OCI-LY1 (cell line): ENCODE measurements around the gene RNF224.

ENCODE experiments used
- H2AFZ ChIP-seq: fragments of 200-600 bp; sonication (generic), shearing (Covaris generic); 2 replicates; pipeline ENCODE4 v1.6.0; 2014; ENCODE audit warnings: antibody characterized with exemption, mild to moderate bottlenecking, low read length
- H3F3A ChIP-seq: fragments of 200-600 bp; sonication (generic), shearing (Covaris generic); 2 replicates; pipeline ENCODE4 v1.6.0; 2014; ENCODE audit warnings: mild to moderate bottlenecking, antibody characterized with exemption, low read length, moderate library complexity; ENCODE audit not compliant: insufficient read depth
- H3K27ac ChIP-seq: fragments of 200-600 bp; sonication (generic); 2 replicates; pipeline ENCODE4 v1.5.1; 2014; ENCODE audit warnings: low read length, mixed run types, mild to moderate bottlenecking, low read depth; ENCODE audit not compliant: poor library complexity, severe bottlenecking
- H3K27me3 ChIP-seq: fragments of 200-600 bp; sonication (generic); 2 replicates; pipeline ENCODE4 v1.6.0; 2014; ENCODE audit warnings: antibody characterized with exemption, mild to moderate bottlenecking, low read length, moderate library complexity; ENCODE audit not compliant: insufficient read depth
- H3K36me3 ChIP-seq: fragments of 200-600 bp; sonication (generic); 2 replicates; pipeline ENCODE4 v1.6.1; 2014; ENCODE audit warnings: mild to moderate bottlenecking, antibody characterized with exemption, low read length, moderate library complexity, mixed read lengths; ENCODE audit not compliant: insufficient read depth
- H3K4me1 ChIP-seq: fragments of 200-600 bp; sonication (generic); 2 replicates; pipeline ENCODE4 v1.5.1; 2014; ENCODE audit warnings: mild to moderate bottlenecking, low read length, moderate library complexity; ENCODE audit not compliant: insufficient read depth, severe bottlenecking
- H3K4me2 ChIP-seq: fragments of 200-600 bp; sonication (generic), shearing (Covaris generic); 2 replicates; pipeline ENCODE4 v1.6.1; 2014; ENCODE audit warnings: low read length
- H3K4me3 ChIP-seq: fragments of 200-600 bp; sonication (generic); 2 replicates; pipeline ENCODE4 v1.5.1; 2014; ENCODE audit warnings: low read length, low read depth, mild to moderate bottlenecking, mixed read lengths; ENCODE audit not compliant: poor library complexity, severe bottlenecking
- H3K79me2 ChIP-seq: fragments of 200-600 bp; shearing (Covaris generic); 2 replicates; pipeline ENCODE4 v1.6.1; 2016; ENCODE audit warnings: mixed run types, low read length, mixed read lengths; ENCODE audit not compliant: insufficient read depth
- H3K9ac ChIP-seq: fragments of 200-600 bp; sonication (generic), shearing (Covaris generic); 2 replicates; pipeline ENCODE4 v1.6.1; 2014; ENCODE audit warnings: mild to moderate bottlenecking, low read length, mixed read lengths
- H3K9me2 ChIP-seq: fragments of 200-600 bp; sonication (generic), shearing (Covaris generic); 2 replicates; pipeline ENCODE4 v1.6.1; 2014; ENCODE audit warnings: low read depth, mild to moderate bottlenecking, low read length, mixed read lengths
- H3K9me3 ChIP-seq: fragments of 200-600 bp; shearing (Covaris generic); 2 replicates; pipeline ENCODE4 v1.6.1; 2014; ENCODE audit warnings: low read length, mixed read lengths
- H4K20me1 ChIP-seq: fragments of 200-600 bp; sonication (generic), shearing (Covaris generic); 2 replicates; pipeline ENCODE4 v1.6.0; 2016; ENCODE audit warnings: mild to moderate bottlenecking, low read length; ENCODE audit not compliant: insufficient read depth
- EZH2 ChIP-seq: fragments of 200-600 bp; sonication (generic), shearing (Covaris generic); IDR thresholded peaks from 2 replicates; pipeline ENCODE4 v1.8.0; 2017; ENCODE audit warnings: borderline replicate concordance, mixed run types, mild to moderate bottlenecking, antibody characterized with exemption, low read length, moderate library complexity, mixed read lengths
- TF ChIP-seq, protein P1 (sequence below): fragments of 200-600 bp; sonication (generic), shearing (Covaris generic); IDR thresholded peaks from 2 replicates; pipeline ENCODE4 v1.5.1; 2017; ENCODE audit warnings: mild to moderate bottlenecking, antibody characterized with exemption, low read length, moderate library complexity, mixed read lengths

The RNF224 gene

DNA sequence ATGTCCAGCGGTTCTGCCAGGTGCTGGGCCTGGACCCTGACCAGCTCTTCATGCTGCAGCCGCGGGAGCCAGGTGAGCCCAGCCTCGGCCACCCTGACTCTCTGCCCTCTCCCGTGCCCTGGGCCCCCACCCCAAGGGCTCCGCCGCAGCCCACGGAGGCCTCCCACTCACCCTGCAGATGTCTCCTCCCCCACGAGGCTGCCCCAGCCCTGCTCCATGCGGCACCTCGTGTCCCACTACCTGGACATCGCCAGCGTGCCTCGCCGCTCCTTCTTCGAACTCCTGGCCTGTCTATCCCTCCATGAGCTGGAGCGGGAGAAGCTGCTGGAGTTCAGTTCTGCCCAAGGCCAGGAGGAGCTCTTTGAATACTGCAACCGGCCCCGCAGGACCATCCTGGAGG, 12.7 kb upstream of the RNF224 start:
- no peak overlapping the region for H3K4me3 ChIP-seq
- no peaks in the 10 kb centered on the region for H3F3A ChIP-seq
- no peaks in the 10 kb centered on the region for H3K9me3 ChIP-seq
- H4K20me1 ChIP-seq, result no peaks in the 10 kb centered on the region
- no peak overlapping the region for H3K27ac ChIP-seq
- H3K4me1 ChIP-seq, result peaks cover 20% of the 10 kb centered on the region
- H2AFZ ChIP-seq, result no peak overlapping the region
- no peaks in the 10 kb centered on the region for H3K9me2 ChIP-seq
- no peaks in the 10 kb centered on the region for H3K27me3 ChIP-seq
- no peak overlapping the region for H3K9ac ChIP-seq
- TF ChIP-seq, protein P1, sequence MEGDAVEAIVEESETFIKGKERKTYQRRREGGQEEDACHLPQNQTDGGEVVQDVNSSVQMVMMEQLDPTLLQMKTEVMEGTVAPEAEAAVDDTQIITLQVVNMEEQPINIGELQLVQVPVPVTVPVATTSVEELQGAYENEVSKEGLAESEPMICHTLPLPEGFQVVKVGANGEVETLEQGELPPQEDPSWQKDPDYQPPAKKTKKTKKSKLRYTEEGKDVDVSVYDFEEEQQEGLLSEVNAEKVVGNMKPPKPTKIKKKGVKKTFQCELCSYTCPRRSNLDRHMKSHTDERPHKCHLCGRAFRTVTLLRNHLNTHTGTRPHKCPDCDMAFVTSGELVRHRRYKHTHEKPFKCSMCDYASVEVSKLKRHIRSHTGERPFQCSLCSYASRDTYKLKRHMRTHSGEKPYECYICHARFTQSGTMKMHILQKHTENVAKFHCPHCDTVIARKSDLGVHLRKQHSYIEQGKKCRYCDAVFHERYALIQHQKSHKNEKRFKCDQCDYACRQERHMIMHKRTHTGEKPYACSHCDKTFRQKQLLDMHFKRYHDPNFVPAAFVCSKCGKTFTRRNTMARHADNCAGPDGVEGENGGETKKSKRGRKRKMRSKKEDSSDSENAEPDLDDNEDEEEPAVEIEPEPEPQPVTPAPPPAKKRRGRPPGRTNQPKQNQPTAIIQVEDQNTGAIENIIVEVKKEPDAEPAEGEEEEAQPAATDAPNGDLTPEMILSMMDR, result no peak
- no peak for TF ChIP-seq EZH2
- H3K36me3 ChIP-seq, result peaks cover 12% of the 10 kb centered on the region; the same call in 1 of the 2 replicates
- H3K4me2 ChIP-seq, result no peak overlapping the region
- H3K79me2 ChIP-seq, result no peaks in the 10 kb centered on the region

DNA sequence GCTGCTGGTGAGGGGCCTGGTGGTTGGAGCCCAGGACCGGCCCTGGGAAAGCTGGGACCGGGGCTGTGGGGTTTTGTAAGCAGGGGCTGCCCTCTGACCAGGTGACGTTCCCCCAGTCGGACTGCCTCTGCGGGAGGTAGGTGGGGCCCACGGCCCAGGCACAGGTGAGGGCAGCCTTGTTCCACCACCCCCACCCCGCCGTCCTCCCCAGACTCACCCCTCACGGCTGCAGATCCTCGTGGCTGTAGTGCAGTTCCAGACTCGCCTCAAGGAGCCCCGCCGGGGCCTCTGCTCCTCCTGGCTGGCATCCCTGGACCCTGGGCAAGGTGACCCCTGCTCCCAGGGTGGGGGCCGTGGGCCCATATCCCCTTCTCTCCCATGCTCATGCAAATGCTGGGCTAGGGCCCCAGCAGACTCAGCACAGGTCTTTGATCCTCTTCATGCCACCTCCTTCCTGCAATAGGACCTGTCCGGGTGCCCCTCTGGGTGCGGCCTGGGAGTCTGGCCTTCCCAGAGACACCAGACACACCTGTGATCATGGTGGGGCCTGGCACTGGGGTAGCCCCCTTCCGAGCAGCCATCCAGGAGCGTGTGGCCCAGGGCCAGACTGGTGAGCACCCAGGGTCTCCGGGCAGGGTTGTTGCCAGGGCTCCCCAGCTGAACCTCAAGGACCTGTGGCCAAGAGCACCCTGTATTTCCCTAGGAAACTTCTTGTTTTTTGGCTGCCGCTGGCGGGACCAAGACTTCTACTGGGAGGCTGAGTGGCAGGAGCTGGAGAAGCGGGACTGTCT, 11.9 kb upstream of the RNF224 start:
- Histone ChIP-seq H3K9ac (no peak overlapping the region), H3K4me3 (no peak overlapping the region), H3K9me2 (no peaks in the 10 kb centered on the region), H3K36me3 (peaks cover 6% of the 10 kb centered on the region; the same call in 1 of the 2 replicates), H3F3A (no peaks in the 10 kb centered on the region), H3K27me3 (no peaks in the 10 kb centered on the region), H3K4me2 (no peak overlapping the region), H3K27ac (no peak overlapping the region), H3K4me1 (peaks cover 20% of the 10 kb centered on the region), H4K20me1 (no peaks in the 10 kb centered on the region), H3K9me3 (no peaks in the 10 kb centered on the region), H3K79me2 (no peaks in the 10 kb centered on the region), H2AFZ (no peak overlapping the region)
- TF ChIP-seq, protein P1, result no peak
- no peak for TF ChIP-seq EZH2

DNA sequence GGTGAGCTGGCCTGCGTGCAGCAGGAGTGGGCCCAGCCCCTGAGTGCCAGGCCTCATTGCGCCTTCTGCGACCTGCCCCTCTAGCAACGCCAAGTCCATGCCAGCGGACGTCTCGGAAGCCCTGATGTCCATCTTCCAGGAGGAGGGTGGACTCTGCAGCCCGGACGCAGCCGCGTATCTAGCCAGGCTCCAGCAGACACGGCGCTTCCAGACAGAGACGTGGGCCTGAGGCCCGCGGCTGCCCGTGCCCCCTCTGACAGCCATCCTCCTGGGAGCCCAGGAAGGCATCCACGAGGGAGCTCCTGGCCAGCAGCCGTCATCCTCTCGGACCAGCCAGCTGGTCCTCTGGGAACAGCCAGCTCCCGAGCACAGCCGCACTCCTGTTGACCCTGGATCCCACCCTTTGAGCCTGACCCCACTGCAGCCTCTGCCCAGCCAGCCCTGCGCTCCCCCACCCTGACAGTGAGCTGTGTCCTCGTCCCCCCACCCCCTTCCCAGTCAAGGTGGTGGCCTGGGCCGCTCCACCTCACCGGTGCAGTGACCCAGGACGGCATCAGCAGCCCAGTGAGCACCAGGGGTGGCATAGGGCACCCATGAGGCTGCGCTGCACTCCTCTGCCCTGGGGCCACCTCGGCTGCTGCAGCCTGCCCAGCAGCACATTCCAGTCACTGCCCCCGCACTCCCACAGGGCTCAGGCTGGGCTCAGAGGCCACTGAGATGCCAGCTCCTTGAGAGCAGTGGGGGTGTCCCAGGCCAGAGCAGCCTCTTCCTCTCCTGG, 10.9 kb upstream of the RNF224 start:
- Histone ChIP-seq H3K27me3 (no peaks in the 10 kb centered on the region), H3K4me2 (no peak overlapping the region), H3K36me3 (peaks cover 6% of the 10 kb centered on the region; the same call in 1 of the 2 replicates), H3K4me3 (no peak overlapping the region), H3K9ac (no peak overlapping the region; the same call in 1 of the 2 replicates), H3K4me1 (peaks cover 20% of the 10 kb centered on the region), H3K27ac (no peak overlapping the region), H3K9me3 (no peaks in the 10 kb centered on the region), H2AFZ (no peak overlapping the region), H4K20me1 (no peaks in the 10 kb centered on the region), H3K9me2 (no peaks in the 10 kb centered on the region), H3K79me2 (no peaks in the 10 kb centered on the region), H3F3A (no peaks in the 10 kb centered on the region)
- no peak for TF ChIP-seq EZH2
- TF ChIP-seq, protein P1, result no peak
